Measurements from ENCODE around the gene MKLN1.
A peak's percentile ranks its signal among the peaks of the same experiment; 100 is the strongest.
"Not testable (repeated sequence)": the region's sequence is repeated elsewhere in the genome, so short reads cannot be mapped to it uniquely, and the experiment has no call there.

The MKLN1 gene

DNA sequence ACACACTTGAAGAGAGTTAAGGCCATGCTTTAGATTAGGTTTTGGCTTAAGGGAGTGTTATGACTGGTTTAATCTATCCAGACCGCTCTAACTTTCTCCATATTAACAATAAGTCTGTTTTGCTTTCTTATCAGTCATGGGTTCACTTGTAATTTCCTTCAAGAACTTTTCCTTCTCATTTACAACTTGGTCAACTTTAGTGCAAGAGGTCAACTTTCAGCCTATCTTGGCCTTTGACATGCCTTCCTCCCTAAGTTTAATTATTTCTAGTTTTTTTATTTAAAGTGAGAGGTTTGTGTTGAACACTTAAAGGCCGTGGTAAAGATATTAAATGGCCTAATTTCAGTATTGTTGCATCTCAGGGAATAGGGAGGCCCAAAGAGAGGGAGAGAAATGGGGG lies 75.6 kb downstream of the MKLN1 start:
- DNase-seq: no peak

DNA sequence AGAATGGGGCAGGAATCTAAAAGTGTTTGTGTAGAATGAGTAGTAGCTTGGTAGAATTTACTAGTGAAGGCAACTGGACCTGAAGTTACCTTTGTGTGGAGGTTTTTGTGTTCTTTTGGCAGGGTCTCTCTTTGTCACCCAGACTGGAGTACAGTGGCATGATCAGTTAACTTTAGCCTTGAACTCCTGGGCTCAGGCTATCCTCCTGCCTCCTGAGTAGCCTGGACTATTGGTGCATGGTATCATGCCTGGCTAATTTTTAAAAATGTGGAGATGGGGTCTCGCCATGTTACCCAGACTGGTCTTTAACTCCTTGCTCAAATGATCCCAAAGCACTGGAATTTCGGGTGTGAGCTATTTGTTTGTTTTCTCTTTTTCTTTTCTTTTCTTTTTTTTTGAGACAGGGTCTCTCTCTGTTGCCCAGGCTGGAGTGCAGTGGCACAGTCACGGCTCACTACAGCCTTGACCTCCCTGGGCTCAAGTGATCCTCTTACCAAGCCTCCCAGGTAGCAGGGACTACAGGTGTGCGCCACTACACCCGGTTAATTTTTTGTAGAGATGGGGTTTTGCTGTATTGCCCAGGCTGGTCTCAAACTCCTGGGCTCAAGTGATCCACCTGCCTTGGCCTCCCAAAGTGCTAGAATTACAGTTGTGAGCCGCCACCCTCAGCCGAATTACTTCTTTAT lies 76.7 kb downstream of the MKLN1 start:
- no peak for DNase-seq

DNA sequence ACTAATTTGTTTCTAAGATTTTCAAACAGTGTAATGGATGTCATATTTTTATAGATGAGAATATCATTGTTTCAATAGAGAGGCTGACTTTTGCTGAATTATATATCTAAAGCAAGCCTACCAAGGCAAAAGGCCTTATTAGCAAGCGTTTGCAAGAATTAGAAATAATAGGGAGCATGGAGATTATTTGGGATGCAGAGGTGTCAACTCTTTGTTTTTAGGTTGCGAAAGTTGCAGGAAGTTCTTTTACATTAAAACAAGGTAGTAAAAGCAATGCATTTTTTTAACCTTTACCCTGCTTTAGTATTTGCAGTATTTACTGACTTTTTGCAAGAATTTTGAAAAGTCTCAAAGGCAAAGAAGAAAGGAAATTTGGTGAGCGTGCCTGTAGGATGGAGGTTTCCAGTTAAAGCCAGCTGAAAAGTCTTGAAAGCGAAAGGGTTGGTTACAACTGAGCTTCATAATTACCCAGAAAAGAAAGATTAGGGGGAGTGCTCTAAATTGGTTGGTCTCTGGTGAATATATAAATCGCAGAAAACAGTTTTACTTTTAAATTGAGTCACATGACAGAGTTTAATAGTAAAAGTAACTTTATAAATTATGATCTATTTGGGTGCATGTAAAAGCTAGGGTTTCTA lies 81.6 kb downstream of the MKLN1 start:
- no peak for DNase-seq

DNA sequence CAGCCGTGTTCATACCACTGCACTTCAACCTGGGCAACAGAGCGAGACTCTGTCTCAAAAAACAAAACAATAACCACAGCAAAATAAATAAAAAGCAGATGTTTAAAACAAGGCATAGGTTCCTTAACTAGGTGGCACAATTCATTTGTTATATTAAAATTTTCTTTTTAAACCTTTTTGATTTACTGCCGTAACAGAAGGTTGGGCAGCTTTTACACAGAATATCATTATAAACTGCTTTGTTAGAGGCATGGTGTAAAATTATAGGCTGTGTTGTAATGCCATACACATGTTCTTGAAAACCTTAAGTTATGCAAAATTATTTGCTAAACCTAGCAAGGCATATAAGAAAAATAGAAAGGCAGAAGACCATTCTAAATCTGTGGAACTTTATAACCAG lies 84.4 kb downstream of the MKLN1 start:
- peak; percentile 85 for DNase-seq

DNA sequence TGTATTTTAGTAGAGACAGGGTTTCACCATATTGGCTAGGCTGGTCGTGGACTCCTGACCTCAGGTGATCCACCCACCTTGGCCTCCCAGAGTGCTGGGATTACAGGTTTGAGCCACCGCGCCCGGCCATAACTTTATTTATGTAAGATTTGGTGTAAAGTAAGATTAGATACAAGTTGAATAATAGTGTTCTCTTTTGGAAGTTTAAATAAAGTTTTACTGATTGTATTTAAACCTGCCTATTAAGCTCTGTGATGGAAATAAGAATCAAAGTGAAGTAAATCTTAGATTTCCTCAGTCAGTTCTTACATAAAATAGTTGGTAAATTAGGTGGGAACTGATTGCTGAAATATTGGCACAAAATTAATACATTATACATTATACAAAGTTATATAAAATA lies 86.0 kb downstream of the MKLN1 start:
- DNase-seq: no peak

DNA sequence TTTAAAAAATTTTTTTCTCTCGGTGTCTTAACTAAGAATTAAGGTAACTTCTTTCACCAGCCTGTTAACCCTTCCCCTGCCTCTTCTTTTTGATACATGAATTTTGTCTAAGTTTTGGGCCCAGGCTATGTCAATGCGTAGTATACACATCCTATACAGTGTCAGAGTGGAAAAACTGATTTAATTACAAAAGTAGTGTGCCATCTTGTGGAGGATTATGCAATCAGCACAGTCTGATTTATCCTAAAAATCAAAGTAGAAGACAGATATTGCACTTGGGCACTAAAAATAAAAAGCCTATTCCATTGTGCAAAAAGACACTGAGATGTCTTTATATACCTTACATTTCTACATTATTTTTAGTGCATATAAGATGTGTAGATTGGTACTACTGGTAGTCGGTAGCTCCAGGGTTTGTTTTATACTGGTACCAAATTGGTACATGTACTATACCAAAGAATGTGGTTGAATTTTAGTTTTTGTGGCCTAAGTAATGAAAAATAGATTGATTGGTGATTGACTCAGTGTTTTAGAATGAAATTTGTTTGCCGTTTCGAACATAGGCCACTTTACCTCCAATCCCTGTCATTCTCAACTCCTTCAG lies 96.6 kb downstream of the MKLN1 start:
- DNase-seq: peak; percentile 43

DNA sequence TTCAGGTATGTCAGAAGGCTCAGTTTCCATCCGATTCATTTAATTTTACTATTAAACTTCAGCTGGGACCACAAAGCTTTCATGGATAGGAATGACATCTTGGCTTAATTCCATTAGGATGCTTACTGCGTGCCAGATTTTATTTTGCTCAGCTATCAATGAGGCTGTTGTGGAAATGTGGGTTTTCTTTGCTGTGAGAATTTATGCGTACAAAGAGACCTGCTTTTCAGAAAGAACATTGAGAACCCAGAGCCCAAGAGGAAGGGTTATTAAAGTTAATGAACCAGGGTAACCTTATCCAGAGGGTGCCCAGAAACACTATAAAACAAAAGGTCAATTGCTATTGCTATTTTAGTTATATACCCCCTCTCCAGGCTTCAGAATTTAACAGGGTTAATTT lies 98.3 kb downstream of the MKLN1 start:
- DNase-seq: no peak

DNA sequence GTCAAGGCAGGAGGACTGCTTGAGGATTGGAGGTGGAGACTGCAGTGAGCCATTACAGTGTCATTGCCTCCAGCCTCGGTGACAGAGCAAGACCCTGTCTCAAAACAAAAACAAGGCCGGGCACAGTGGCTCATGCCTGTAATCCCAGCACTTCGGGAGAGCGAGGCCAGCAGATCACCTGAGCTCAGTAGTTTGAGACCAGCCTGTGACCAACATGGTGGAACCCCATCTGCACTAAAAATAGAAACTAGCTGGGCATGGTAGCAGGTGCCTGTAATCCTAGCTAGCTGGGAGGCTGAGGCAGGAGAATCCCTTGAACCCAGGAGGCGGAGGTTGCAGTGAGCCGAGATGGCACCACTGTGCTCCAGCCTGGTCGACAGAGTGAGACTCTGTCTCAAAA lies 103.2 kb downstream of the MKLN1 start:
- not testable (repeated sequence) for DNase-seq

DNA sequence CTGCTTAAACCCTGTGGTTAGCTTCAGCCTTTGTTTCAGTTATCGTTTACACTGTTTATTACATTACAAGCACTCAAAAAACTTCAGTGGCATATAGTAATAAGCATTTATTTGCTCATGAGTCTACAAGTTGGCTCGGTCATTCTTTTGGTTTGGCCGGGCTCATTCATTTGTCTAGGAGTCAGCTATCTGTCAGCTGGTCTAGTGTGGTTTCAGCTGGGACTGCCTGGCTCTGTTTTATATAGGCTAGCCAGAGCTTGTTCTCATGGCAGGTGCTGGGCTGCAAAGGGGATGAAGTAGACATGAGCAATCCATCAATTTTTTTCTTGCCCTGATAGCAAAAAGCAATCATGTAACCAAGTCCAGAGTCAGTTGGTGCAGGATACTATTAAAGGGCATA lies 103.6 kb downstream of the MKLN1 start:
- DNase-seq: no peak

DNA sequence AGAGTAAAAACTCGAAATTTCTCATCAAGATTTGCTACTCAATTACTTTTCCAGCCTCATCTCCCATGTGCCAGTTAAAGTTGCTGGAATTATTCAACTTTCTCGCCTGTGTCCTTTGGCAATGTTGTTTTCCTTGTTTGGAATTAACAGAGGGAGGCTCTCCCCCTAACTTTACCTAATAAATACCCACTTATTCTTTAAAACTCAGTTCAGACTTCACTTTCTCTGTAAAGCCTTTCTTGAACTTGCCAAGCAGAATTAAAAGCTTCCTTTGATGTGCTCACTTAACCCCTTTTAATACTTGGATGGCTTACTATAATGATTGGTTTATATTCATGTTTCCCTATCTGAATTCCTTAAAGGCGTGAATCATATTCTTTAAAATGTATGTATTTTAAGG lies 104.1 kb downstream of the MKLN1 start:
- DNase-seq: no peak

DNA sequence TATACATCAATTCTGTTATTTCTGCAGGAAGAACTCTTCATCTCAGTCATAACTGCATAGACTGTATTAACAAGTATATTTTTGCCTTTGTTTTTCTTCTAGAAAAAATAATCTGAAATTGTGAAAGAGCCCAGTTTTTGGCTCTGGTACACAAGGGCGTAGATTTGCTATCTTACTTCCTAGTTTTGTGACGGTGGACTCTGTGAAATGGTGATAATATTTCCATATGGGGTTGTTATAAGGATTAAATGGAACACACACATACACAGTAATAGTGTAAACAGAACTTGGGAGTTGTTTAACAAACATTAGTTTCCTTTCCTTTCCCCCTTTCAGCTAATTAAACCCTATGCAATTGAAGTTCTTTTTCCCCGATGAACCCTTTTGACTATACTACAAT lies 108.7 kb downstream of the MKLN1 start:
- DNase-seq: no peak

DNA sequence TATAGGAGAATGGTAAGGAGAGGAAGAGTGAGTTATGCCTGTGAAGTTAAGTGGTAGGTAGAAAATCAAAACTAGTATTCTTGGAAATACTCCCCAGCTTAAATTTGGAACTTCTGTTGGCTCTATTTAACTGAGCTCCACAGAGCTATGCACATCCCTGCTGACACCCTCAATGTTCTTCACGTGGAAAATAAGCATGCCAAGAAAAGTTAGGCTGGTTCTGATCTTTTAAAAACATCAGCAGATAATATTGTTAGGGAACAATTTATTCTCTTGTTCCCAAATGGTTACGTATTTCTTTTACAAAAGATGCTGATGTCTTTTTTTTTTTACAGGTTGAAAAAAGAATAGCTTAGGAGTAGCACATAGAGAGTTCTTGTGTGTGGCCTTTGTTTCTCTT lies 111.3 kb downstream of the MKLN1 start:
- DNase-seq: no peak

DNA sequence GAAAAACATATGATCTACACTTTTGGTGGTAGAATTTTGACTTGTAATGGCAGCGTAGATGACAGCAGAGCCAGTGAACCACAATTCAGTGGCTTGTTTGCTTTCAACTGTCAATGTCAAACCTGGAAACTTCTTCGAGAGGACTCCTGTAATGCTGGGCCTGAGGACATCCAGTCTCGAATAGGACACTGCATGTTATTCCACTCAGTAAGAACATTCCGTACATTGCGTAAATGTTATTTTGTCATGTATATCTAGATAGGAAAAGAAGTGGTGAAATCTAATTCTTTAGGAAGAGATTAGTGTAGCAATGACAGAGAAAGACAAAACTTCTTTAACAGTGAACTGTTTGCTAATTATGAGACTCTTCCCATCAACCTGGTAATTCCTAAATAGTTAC lies 115.8 kb downstream of the MKLN1 start:
- no peak for DNase-seq

DNA sequence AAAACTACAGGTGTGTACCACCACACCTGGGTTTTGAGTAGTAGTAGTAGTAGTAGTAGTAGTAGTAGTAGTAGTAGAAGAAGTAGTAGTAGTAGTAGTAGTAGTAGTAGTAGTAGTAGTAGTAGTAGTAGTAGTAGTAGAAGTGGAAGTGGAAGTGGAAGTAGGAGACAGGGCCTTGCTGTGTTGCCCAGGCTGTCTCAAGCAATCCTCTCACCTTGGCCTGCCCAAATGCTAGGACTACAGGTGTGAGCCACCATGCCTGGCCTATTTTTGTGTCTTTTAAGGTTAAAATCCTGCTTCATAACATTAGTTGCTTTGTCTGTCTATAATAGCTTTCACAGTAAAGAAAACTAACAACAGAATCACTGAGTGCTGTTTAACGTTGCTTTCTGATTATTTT lies 117.0 kb downstream of the MKLN1 start:
- DNase-seq: no peak

DNA sequence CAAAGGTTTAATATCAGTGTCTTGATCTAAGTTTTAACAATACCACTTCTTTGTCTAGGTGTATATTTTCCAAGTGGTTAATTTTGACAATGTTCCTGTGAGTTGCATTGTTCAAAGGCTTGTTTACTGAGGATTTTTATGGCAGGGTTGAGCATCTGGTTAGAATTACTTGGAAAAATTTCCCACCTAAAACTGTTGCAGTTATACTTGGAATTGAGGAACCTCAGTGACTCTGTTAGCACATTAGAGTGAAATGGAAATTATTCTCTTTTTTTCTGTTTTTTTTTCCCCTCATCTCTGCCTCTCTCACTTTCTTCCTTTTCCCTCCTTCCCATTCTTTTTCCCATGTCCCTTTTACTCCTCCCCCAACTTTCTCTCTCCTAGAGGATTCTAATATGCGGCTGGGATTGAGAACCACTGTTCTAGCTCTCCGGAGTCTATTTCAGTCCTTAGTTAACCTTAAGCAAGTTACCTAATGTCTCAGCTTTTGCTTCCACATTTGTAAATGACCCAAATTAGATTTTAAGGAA lies 121.8 kb downstream of the MKLN1 start:
- DNase-seq: no peak

DNA sequence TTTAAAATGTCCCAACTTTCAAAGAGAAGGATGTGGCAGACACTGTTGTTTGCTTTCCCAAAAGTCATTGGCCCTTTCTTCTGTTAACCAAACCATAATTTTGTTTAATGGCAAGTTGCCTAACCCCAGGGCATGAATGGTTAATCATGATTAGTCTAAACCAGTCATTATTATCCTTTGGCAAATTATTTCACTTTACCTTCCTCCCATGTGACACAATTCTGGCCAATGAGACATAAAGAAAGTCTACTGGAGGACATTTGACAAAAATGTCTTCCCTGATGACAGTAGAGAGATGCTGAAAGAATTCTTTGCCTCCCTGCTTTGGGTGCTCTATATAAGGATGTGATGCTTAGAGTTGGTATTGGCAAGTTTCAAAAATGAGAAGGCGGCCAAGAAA lies 126.8 kb downstream of the MKLN1 start:
- DNase-seq: no peak

DNA sequence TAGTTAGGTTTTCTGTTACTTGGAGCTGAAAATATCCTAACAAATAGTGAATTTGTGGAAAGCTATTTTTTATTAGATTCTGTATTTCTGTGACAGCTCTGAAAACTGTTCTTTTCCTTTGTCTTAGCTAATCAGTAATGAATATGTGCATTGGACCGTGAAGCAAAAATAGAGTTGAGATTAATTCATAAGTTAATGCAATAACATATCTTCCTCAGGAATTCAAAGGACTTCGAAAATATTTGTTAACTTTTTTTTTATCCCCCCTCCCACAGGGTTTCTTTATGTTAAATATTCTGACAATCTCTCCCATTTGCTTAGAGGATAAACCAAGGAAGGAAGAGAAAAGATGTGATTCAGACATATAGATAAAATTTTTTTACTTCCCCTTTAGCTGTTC lies 127.3 kb downstream of the MKLN1 start:
- no peak for DNase-seq

DNA sequence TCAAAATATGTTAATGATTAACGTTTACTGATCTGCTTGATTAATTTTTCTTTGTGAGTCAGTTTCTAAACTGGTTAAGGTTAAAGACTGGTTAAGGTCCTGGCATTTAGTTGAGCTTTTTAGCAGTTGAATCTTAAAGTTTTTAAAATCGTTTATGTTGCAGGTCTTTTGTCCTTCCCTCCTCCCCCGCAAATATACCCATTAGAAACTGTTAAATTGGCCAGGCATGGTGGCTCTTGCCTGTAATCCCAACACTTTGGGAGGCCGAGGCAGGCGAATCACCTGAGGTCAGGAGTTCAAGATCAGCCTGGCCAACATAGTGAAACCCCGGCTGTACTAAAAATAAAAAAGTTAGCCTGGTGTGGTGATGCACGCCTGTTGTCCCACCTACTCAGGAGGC lies 127.9 kb downstream of the MKLN1 start:
- no peak for DNase-seq

DNA sequence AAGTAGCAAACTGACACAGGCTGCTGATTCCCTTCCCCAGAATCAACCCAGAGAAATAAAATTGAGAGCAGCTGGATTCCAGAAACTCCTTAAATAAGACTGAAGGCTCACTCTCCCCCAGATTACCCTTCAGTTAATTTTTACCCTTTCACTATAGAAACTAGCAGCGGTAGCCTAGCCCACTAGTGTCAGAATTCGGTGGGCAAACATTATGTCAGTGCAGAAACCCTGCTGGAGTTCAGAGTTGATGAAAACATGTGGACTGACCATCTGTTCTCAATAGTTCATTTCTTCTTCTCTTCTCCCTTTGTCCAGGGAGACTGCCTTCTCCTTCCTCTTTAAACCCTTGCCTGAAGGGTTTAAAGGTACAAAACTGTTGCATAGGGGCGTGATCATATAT lies 128.7 kb downstream of the MKLN1 start:
- no peak for DNase-seq

DNA sequence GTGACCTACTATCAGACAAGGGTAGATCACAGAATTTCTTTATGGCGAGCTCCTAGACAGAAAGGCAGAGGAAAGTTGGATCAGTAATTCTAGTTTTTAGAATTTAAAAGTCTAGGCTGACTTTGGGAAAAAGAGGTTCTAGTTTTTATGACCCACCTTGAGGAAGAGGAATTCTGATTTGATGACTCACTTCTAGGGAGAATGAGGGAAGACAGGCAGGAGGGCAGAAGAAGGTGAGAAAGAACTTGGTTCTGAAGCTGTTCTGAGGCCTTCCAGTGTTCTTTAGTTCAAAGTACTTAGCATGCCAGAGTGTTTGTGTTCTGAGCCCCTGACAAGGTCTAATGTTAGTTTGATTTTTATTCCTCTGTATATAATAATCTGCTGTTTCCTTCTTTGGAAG lies 131.6 kb downstream of the MKLN1 start:
- DNase-seq: no peak

DNA sequence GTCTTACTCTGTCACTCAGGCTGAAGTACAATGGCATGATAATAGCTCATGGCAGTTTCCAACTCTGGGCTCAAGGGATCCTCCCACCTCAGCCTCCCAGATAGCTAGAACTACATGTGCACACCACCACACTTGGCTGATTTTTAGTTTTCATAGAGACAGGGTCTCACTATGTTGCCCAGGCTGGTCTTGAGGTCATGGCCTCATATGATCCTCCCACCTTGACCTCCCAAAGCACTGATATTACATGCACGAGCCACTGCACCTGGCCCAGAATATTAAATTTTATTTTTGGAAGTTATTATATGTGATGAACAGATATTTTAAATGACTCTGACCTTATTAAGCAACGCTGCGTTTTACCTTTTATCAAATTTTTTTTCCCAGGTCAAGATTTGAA lies 134.4 kb downstream of the MKLN1 start:
- DNase-seq: no peak

DNA sequence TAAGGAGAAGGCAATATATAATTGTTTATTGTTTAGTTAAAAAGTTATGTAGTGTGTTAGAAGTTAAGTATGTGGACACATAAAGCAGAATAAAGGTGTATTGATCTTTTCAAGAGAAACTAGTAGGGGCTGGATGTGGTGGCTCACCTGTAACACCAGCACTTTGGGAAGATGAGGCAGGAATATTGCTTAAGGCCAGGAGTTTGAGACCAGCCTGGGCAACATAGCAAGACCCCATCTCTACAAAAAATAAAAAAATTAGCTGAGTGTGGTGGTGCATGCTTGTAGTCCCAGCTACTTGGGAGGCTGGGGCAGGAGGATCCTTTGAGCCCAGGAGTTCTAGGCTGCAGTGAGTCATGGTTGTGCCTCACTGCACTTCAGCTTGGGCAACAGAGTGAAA lies 135.0 kb downstream of the MKLN1 start:
- not testable (repeated sequence) for DNase-seq

DNA sequence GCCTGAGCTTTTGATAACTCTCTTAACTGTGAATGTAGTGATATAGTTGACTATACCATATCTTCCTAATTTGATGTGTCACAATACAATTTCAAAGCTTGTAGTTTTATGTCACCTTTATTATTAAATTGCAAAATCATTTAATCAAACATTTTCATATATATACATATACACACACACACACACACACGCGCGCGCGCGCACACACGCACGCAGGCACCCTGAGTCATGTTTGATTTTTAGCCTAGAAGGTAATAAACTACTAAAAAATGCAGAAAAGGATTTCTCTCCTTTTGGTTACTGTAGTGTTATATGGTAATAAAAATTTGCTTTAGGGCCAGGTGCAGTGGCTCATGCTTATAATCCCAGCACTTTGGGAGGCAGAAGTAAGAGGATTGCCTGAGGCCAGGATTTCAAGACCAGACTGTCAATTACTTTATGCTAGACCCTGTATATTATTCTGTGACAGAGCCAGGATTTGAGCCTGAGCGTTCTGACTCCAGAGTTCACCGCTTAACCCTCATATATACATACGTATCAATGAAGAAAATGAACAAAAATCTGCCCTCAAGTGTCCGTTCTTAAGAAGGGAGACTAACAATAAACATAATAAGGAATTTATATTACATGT lies 139.2 kb downstream of the MKLN1 start:
- no peak for DNase-seq

DNA sequence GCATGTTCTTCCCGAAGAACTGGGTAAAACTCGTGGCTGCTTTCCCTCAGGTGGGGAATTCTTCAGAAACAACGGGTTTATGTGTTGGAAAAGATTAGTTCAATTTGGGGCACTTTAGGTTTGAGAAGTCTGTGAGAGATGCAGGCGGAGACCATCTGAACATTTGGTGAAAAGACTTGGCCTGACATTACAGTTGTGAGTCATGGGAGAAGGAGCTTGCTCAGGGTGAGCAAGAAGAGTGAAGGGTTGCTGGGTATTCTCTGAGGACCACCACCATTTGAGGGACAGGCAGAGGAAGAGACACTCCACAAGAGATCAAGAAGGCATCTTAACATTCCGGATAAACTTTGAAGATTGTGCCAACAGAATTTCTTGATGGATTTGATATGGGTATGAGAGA lies 140.1 kb downstream of the MKLN1 start:
- no peak for DNase-seq
